IMR-90 (cell line): Measurements from ENCODE around the gene PDX1.

ENCODE experiments used
- CEBPB ChIP-seq: IDR thresholded peaks from 2 replicates; pipeline ENCODE4 v1.6.1; 2012; ENCODE audit warnings: low read depth, low read length, improper control_type of control experiment
- CTCF ChIP-seq: conservative IDR thresholded peaks from 2 replicates; pipeline ENCODE4 v1.5.1; 2012; ENCODE audit warnings: mild to moderate bottlenecking, low read depth, low read length, improper control_type of control experiment
- ELK1 ChIP-seq: fragments of 150-350 bp; IDR thresholded peaks from 2 replicates; pipeline ENCODE4 v1.6.1; 2016; ENCODE audit warnings: low read depth, mild to moderate bottlenecking, low read length, moderate library complexity, borderline replicate concordance
- FOS ChIP-seq: fragments of 150-350 bp; IDR thresholded peaks from 2 replicates; pipeline ENCODE4 v1.6.1; 2016; ENCODE audit warnings: low read depth, low read length
- POLR2A ChIP-seq: IDR thresholded peaks from 2 replicates; pipeline ENCODE4 v1.6.1; 2012; ENCODE audit warnings: mild to moderate bottlenecking, low read depth, low read length
- RAD21 ChIP-seq: IDR thresholded peaks from 2 replicates; pipeline ENCODE4 v1.6.1; 2012; ENCODE audit warnings: low read length, improper control_type of control experiment
- RCOR1 ChIP-seq: IDR thresholded peaks from 2 replicates; pipeline ENCODE4 v1.6.1; 2012; ENCODE audit warnings: mild to moderate bottlenecking, low read length, improper control_type of control experiment; ENCODE audit not compliant: insufficient replicate concordance
- SMC3 ChIP-seq: fragments of 150-350 bp; IDR thresholded peaks from 2 replicates; pipeline ENCODE4 v1.6.1; 2016; ENCODE audit warnings: low read depth, mild to moderate bottlenecking, antibody characterized with exemption, low read length, moderate library complexity

- TF ChIP-seq CEBPB: no peak
- TF ChIP-seq RCOR1: no peak
- TF ChIP-seq RAD21: no peak
- TF ChIP-seq CTCF: no peak
- TF ChIP-seq POLR2A: no peak
- TF ChIP-seq ELK1: no peak
- TF ChIP-seq FOS: no peak
- TF ChIP-seq SMC3: no peak
Measured at GRCh38 chr13:27962128-27962841, 42.5 kb downstream of the PDX1 start.
